IPS-15b (cell line): Measurements from ENCODE around the gene TLE1.
"Not testable (repeated sequence)": the region's sequence is repeated elsewhere in the genome, so short reads cannot be mapped to it uniquely, and the experiment has no call there.

Experiments
- H3K27me3 ChIP-seq: one replicate; pipeline ENCODE4 v1.6.1; 2013; ENCODE audit warnings: low read length; ENCODE audit not compliant: control insufficient read depth, insufficient read depth
- H3K36me3 ChIP-seq: one replicate; pipeline ENCODE4 v1.6.1; 2013; ENCODE audit warnings: low read length; ENCODE audit not compliant: control insufficient read depth, insufficient read depth
- H3K4me1 ChIP-seq: one replicate; pipeline ENCODE4 v1.6.1; 2013; ENCODE audit warnings: mild to moderate bottlenecking, low read length; ENCODE audit not compliant: control insufficient read depth, insufficient read depth
- H3K4me3 ChIP-seq: one replicate; pipeline ENCODE4 v1.5.1; 2013; ENCODE audit warnings: low read depth, low read length
- H3K9ac ChIP-seq: one replicate; pipeline ENCODE4 v1.6.1; 2013; ENCODE audit warnings: low read depth, mild to moderate bottlenecking, low read length
- H3K9me3 ChIP-seq: one replicate; pipeline ENCODE4 v1.6.1; 2013; ENCODE audit warnings: mild to moderate bottlenecking, low read length; ENCODE audit not compliant: control insufficient read depth, insufficient read depth

Gene TLE1

GRCh38 chr9:81648891-81649290, 40.5 kb downstream of the TLE1 start:
- H3K9ac ChIP-seq = no peak overlapping the region
- H3K9me3 ChIP-seq = no peaks in the 10 kb centered on the region
- no peak overlapping the region for H3K4me3 ChIP-seq
- no peaks in the 10 kb centered on the region for H3K27me3 ChIP-seq
- no peaks in the 10 kb centered on the region for H3K36me3 ChIP-seq
- peaks cover 23% of the 10 kb centered on the region for H3K4me1 ChIP-seq

- Histone ChIP-seq H3K4me1 (peaks cover 21% of the 10 kb centered on the region), H3K9ac (no peak overlapping the region), H3K27me3 (no peaks in the 10 kb centered on the region), H3K9me3 (no peaks in the 10 kb centered on the region), H3K4me3 (no peak overlapping the region), H3K36me3 (no peaks in the 10 kb centered on the region)
Measured at GRCh38 chr9:81646337-81646736, 43.0 kb downstream of the TLE1 start.

GRCh38 chr9:81644513-81644912, 44.8 kb downstream of the TLE1 start:
- H3K4me3 ChIP-seq, H3K36me3 ChIP-seq, H3K9me3 ChIP-seq, H3K9ac ChIP-seq, H3K27me3 ChIP-seq: not testable (repeated sequence)
- peaks cover 16% of the 10 kb centered on the region for H3K4me1 ChIP-seq

- Histone ChIP-seq H3K27me3 (no peaks in the 10 kb centered on the region), H3K4me3 (no peak overlapping the region), H3K4me1 (peaks cover 13% of the 10 kb centered on the region), H3K36me3 (peaks cover 4% of the 10 kb centered on the region), H3K9ac (no peak overlapping the region), H3K9me3 (no peaks in the 10 kb centered on the region)
Measured at GRCh38 chr9:81637276-81637675, 52.1 kb downstream of the TLE1 start.

- Histone ChIP-seq H3K4me1 (peaks cover 13% of the 10 kb centered on the region), H3K27me3 (no peaks in the 10 kb centered on the region), H3K4me3 (no peak overlapping the region), H3K36me3 (peaks cover 4% of the 10 kb centered on the region), H3K9me3 (no peaks in the 10 kb centered on the region), H3K9ac (no peak overlapping the region)
Measured at GRCh38 chr9:81636255-81636599, 53.1 kb downstream of the TLE1 start.

GRCh38 chr9:81635521-81636254, 53.7 kb downstream of the TLE1 start:
- Histone ChIP-seq H3K36me3 (peaks cover 4% of the 10 kb centered on the region), H3K9ac (no peak overlapping the region), H3K27me3 (no peaks in the 10 kb centered on the region)

GRCh38 chr9:81634915-81635516, 54.3 kb downstream of the TLE1 start:
- H3K36me3 ChIP-seq = peaks cover 4% of the 10 kb centered on the region
- H3K4me1 ChIP-seq = peaks cover 10% of the 10 kb centered on the region
- H3K9me3 ChIP-seq = no peaks in the 10 kb centered on the region
- H3K9ac ChIP-seq = no peak overlapping the region
- H3K4me3 ChIP-seq = no peak overlapping the region
- no peaks in the 10 kb centered on the region for H3K27me3 ChIP-seq

More at GRCh38 chr9:81635521-81636254, 53.7 kb downstream of the TLE1 start:
- no peak overlapping the region for H3K4me3 ChIP-seq
- peaks cover 12% of the 10 kb centered on the region for H3K4me1 ChIP-seq
- H3K9me3 ChIP-seq = no peaks in the 10 kb centered on the region

- peaks cover 10% of the 10 kb centered on the region for H3K4me1 ChIP-seq
- H3K9ac ChIP-seq = no peak overlapping the region
- no peaks in the 10 kb centered on the region for H3K9me3 ChIP-seq
- H3K27me3 ChIP-seq = no peaks in the 10 kb centered on the region
- peaks cover 4% of the 10 kb centered on the region for H3K36me3 ChIP-seq
- no peak overlapping the region for H3K4me3 ChIP-seq
Measured at GRCh38 chr9:81633952-81634854, 55.1 kb downstream of the TLE1 start.

GRCh38 chr9:81632599-81632998, 56.7 kb downstream of the TLE1 start:
- Histone ChIP-seq H3K4me3 (no peak overlapping the region), H3K9me3 (no peaks in the 10 kb centered on the region), H3K9ac (no peak overlapping the region), H3K4me1 (peaks cover 10% of the 10 kb centered on the region), H3K36me3 (peaks cover 4% of the 10 kb centered on the region), H3K27me3 (no peaks in the 10 kb centered on the region)

- Histone ChIP-seq H3K36me3 (peaks cover 4% of the 10 kb centered on the region), H3K9ac (no peak overlapping the region), H3K9me3 (no peaks in the 10 kb centered on the region), H3K4me1 (peaks cover 10% of the 10 kb centered on the region), H3K27me3 (no peaks in the 10 kb centered on the region), H3K4me3 (no peak overlapping the region)
Measured at GRCh38 chr9:81631218-81631745, 58.1 kb downstream of the TLE1 start.

- peaks cover 2% of the 10 kb centered on the region for H3K4me1 ChIP-seq
- no peak overlapping the region for H3K4me3 ChIP-seq
- peaks cover 4% of the 10 kb centered on the region for H3K36me3 ChIP-seq
- no peaks in the 10 kb centered on the region for H3K9me3 ChIP-seq
- H3K9ac ChIP-seq = no peak overlapping the region
- H3K27me3 ChIP-seq = no peaks in the 10 kb centered on the region
Measured at GRCh38 chr9:81629440-81629839, 59.9 kb downstream of the TLE1 start.
